NCI-H1417 treated with DMSO at 0.1 percent for 48 hours (cell line): Measurements from ENCODE around the gene CNPY3.
"Not testable (repeated sequence)": the region's sequence is repeated elsewhere in the genome, so short reads cannot be mapped to it uniquely, and the experiment has no call there.

Experiments
- DNase-seq: peaks from one replicate; lab custom pipeline; 2025; lab: John Stamatoyannopoulos, UW

The CNPY3 gene

DNA sequence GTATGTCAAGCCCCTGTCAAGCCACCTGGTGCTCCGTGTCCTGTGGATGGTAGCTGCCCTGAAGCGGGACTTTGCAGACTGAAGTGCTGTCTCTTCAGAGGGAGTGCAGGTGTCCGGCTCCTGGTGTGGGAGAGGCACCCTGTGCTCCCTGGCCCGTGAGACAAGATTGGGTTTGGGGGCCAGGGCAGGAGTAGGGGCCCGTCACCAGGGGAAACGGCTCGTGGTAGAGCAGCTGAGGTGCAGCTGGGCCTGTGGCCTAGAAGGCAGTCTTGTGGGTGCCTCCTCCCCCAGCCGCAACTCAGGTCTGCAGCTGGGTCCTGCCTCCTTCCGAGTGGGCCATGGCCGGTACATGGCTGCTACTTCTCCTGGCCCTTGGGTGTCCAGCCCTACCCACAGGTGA, 13.5 kb upstream of the CNPY3 start, which contains the start of gene PTCRA:
PTCRA (plus strand) TSS at position 322 of the 400 bp plus-strand sequence; CDS start at position 339, 17 bp downstream.
- DNase-seq, result no peak

DNA sequence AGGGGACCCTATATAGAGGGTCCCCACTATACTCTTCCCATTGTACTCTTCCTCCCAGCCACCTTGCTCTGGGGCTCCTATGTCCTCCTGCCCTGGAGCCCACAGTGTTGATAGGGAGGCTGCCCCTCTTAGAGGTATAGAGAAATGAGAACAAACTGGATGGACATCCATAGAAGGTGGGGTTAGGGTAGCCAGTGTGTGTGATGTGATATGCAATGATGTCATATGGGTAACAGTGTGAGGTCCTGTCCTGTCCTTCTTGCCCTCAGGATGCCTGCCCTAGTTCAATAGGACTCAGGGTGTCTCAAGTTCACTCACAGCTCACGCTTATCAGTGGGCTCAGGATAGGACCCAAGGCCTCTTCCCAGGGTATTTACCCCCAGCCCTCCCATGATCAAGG, 13.0 kb upstream of the CNPY3 start:
- DNase-seq, result no peak

DNA sequence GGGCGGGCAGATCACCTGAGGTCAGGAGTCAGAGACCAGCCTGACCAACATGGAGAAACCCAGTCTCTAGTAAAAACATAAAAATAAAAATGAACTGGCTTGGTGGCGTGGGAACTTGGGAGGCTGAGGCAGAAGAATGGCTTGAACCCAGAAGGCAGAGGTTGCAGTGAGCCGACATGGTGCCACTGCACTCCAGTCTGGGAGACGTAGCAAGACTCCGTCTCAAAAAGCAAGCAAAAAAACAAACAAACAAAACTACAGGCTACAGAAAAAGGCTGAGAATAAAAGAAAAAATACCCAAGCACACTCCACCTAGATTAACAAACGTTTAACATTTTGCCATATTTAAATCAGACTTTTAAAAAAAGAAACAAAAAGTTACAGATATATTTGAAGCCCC, 7.5 kb upstream of the CNPY3 start:
- no peak for DNase-seq

DNA sequence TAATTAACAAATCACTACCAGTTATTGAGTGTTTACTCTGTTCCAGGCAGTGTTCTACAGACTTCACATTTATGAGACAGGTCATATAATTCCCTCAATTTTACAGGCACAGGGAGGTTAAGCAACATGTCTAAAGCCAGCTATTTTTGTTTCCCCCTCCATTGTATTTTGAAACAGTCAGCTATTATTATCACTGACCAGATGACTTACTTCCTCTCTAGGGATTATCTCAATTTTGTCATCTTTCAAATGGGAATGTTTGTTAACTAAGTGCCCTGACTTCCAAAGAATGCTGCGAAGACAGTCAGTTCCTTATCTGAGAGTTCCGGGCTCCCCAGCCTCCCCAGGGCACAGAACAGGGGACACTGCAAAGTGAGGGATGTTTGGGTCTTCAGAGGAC, 5.6 kb upstream of the CNPY3 start:
- DNase-seq, result no peak

DNA sequence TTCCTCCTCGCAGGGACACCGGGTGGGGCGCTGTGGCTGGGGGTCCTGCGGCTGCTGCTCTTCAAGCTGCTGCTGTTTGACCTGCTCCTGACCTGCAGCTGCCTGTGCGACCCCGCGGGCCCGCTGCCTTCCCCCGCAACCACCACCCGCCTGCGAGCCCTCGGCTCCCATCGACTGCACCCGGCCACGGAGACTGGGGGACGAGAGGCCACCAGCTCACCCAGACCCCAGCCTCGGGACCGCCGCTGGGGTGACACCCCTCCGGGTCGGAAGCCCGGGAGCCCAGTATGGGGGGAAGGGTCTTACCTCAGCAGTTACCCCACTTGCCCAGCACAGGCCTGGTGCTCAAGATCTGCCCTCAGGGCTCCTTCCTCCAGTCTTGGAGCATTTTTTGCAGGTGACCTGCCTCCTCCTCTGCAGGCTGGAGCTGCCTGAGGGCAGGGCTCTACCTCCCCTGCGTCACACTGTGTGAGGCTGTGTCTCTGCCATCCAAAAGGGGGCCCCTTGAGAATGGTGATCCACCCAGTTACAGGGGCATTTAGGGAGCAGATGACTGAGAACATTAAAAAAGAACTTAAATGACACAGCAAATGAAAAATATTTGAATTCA, 3.9 kb upstream of the CNPY3 start:
- DNase-seq, result no peak

DNA sequence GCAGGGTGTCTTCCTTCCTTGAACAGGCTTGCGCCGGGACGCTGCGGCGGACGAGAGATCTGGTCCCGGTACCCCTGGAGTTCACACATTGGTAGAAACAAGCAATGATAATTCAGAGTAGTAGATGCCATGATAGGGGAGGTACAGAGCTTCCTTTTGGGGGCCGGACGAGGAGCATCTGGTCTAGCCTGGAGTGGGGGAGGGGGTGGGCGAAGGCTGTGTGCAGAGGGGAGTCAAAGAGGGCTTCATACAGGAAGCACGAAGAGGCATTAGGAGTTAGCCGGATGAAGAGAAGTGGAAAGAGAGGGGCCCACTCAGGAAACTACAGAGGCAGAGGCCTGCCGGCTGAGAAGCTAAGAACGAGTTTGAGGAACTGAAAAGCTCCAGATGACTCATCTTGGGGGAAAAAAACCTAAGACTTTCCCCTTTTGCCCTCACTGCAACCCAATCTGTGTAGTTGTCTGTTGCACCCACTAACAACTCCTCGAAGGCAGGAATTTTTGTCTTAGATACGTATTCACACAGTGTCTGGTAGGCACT, 611 bp downstream of the CNPY3 start:
- DNase-seq, result no peak

DNA sequence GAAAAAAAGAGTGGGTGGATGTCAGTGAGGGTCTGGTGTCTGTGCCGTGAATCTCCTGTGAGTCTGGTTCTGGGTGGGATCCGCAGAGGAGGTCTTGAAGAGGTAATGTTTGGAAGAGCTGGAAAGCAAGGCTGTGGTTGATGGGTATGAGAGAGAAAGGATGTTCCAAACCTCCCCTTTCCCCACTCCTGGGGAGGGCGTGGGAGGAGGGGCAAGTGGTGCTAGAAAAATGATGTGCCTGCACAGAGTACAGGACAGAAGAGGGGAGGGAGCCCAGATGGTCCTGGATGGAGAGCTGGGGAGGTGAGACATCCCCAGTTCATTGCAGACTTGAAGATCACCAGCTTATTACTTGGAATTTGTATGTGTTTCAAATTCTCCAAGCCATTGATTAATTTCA, 3.1 kb downstream of the CNPY3 start:
- DNase-seq, result no peak

DNA sequence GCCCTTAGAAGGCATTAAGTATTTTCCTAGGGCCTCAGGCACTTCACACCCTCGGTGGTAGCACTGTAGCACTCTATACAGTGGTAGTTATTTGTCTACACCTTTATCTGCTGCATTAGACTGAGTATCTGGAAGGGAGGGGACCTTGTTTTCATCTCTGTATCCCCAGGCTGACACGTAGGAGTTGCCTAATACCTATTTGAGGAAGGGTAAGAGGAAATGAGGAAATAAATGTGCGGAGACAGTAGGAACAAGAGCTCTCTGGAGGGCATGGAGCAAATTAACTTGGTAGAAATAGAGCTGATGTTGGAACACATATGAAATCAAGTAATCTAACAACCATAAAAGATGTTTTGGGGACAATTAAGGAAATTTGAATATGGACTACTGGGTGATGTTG, 3.9 kb downstream of the CNPY3 start:
- no peak for DNase-seq

DNA sequence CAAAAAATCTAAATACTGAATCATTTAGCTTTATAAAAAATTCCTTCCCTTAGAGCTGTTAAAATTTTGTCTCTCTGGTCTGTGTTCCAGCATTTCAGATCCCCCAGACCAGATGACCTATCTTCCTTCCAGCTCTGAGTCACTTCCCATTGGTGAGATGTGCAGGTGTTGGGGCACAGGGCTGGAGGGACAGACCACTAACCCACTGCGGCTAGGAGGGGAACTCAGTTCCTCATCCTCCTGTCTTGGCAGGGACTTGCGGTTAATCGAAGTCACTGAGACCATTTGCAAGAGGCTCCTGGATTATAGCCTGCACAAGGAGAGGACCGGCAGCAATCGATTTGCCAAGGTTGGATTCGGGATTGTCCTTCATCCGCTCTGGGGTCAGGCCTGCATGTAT, 6.0 kb downstream of the CNPY3 start:
- no peak for DNase-seq

DNA sequence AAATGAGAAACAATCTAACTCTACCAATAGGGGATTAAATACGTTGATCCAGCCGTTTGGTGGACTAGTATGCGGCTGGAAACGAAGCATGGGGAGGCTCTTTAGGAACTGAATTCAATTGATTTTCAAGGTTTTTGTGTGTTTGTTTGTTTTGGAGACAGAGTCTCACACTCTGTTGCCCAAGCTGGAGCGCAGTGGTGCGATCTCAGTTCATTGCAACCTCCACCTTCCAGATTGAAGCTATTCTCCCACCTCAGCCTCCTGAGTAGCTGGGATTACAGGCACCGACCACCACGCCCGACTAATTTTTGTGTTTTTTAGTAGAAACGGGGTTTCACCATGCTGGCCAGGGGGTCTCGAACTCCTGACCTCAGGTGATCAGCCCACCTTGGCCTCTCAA, 7.1 kb downstream of the CNPY3 start:
- no peak for DNase-seq

DNA sequence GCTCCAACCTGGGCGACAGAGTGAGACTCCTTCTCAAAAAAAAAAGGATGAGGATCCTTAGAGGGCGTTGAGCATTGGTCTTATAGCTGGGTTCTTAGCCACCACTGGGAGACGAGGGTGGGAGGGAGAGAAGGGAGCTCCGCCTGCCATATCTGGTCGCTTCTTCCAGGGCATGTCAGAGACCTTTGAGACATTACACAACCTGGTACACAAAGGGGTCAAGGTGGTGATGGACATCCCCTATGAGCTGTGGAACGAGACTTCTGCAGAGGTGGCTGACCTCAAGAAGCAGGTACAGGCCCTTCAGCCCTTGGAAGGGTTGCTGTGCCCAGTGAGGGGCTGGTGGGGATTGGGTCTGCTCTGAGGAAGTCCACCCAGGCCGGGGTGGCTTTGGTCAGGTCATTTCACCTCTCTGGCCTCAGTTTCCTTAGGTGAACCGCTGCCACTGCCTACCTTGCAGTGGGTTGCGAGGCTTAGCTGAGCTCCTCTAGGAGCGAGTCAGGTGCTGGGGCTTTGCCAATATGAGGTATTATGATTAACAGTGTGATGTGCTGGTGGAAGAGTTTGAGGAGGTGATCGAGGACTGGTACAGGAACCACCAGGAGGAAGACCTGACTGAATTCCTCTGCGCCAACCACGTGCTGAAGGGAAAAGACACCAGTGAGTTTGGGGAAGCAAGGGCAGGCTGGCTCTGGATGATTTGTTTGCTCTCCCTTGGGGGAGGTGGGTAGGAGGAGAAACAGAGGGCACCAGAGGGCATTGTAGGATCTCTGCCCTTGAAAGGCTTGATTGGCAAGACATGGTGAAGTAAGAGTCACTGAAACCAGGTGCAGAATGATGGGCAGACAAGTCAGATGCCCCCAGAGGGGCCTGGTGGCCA, 8.5 kb downstream of the CNPY3 start:
- DNase-seq, result no peak

DNA sequence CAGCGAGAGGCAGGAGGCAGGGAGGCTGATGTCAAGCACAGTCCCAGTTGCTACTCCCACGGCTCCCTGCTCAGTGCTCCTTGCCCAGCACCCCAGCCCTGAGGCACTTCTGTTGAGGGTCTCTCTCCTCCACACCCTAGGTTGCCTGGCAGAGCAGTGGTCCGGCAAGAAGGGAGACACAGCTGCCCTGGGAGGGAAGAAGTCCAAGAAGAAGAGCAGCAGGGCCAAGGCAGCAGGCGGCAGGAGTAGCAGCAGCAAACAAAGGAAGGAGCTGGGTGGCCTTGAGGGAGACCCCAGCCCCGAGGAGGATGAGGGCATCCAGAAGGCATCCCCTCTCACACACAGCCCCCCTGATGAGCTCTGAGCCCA, 9.1 kb downstream of the CNPY3 start:
- no peak for DNase-seq

DNA sequence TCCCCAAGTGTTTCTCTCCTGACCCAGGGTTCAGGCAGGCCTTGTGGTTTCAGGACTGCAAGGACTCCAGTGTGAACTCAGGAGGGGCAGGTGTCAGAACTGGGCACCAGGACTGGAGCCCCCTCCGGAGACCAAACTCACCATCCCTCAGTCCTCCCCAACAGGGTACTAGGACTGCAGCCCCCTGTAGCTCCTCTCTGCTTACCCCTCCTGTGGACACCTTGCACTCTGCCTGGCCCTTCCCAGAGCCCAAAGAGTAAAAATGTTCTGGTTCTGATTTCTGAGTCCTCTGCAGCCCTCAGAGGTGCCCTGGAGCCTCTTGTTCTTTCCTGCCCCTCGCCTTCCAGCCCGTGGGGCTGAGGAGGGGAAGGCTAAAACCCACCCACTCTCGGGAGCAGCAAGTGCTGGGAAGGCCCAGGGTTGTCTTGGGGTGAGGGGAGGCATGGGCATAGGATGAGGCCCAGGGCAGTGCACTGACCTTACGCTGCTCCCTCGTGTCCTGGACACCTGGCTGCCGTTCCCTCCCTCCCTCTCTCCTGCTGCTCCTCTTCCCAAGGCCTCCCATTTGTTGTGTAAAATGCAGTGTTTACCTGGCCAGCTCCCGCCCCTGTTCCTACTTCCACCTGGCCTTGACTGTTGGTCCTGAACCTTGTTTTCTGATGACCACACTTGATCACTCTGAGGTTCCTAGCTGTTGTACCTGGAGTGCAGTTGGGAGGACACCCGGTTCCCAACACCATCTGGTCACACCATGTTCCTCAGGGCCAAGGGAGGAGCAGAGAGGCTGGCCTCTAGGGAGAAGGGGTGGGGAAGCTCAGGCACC, 9.9 kb downstream of the CNPY3 start:
- DNase-seq, result no peak

DNA sequence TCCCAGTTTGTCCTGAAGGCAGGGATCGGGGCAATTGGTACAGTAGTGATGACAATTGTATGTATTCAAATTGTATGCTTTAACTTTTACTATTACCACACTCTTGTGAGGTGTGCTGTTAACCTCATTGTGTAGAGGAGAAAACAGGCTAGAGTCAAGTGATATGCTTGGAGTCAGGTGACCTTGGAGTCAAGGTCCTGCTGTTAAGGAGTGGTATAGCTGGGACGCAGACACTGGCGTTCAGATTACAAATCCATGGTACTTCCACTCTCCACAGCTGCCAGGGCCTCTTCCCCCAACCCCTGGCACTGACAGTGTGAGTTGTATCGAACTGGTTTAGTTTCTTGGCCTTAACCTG, 10.5 kb downstream of the CNPY3 start:
- no peak for DNase-seq

DNA sequence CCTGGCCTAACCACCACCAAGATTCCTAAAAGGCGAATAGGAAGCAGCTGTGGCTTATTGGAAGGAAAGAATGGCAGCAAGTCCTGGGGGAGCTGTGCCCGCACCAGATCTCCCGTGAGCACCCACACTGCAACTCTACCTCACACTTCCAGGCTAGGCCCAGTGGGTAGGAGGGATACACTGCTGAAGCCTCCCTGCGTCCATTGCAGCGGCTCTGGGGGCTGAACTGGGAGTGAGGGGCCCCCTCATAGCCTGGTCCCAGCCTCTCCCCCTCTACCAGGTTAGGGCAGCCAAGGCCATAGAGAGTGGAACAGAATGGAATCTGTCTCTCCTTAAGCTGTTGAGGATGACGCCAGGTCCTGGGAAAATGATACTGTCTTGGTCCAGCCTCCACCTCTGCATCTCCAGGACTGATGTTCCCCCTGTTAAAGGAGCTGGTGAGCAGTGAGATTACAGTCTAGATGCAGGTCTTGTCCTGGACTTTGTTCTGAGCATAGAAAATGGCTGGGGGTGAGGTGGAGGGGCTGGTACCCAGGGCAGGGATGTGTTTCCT, 11.3 kb downstream of the CNPY3 start:
- DNase-seq, result no peak

DNA sequence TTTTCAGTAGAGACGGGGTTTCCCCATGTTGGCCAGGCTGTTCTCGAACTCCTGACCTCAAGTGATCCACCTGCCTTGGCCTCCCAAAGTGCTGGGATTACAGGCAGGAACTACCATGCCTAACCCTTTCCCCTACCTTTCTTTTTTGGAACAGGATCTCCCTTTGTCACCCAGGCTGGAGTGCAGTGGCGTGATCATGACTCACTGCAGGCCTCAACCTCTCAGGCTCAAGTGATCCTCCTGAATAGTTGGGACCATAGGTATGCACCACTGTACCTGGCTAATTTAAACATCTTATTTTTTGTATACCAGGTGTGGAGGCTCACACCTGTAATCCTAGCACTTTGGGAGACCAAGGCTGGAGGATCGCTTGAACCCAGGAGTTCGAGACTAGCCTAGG, 12.1 kb downstream of the CNPY3 start:
- DNase-seq, result not testable (repeated sequence)

DNA sequence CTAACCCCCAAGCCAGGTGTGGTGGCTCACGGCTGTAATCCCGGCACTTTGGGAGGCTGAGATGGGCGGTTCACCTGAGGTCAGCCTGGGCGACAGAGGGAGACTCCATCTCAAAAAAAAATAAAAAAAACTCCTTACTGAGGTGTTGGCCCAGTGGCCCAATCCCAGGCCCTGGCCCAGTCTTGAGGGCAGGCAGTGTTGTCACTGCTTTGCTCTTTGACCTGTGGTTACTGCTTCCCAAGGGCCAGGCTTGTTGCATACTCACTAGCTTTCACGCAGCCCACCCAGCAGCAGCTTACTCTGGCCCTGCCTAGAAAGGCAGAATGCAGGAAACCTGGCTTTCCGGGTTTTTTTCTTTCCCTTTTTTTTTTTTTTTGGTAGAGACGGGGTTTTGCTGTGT, 13.2 kb downstream of the CNPY3 start:
- DNase-seq, result no peak

DNA sequence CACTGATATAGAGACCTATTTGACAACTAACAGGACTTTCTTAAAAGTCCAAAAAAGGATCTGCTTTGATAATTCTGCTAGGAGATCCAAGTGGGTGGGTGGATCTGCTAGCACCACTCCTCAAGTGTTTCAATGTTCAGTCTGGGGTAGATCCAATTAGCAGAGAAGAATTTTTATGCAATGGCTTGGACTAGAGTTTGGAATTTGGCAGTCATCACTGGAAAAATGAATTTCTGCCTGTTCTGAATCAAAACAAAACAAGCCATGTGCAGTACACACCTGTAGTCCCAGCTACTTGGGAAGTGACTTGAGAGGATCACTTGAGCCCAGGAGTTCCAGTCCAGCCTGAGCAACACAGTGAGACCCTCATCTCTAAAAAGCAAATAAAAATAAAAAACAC, 18.7 kb downstream of the CNPY3 start:
- DNase-seq, result no peak

DNA sequence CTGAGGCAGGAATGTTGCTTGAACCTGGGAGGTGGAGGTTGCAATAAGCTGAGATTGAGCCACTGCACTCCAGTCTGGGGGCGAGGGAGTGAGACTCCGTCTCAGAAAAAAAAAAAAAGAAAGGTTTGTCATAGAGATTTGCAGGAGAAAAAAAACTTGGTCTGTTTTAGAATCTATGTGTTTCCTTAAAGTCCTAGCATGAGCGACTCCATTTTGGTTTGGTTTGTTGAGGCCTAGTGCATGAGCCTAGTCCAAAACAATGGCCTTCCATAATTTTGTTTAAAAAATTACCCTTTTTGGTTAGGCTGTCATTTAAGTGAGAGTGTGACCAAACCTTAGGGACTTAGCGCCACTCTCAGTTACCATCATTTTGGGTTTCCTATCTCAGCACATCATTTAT, 23.1 kb downstream of the CNPY3 start:
- no peak for DNase-seq

DNA sequence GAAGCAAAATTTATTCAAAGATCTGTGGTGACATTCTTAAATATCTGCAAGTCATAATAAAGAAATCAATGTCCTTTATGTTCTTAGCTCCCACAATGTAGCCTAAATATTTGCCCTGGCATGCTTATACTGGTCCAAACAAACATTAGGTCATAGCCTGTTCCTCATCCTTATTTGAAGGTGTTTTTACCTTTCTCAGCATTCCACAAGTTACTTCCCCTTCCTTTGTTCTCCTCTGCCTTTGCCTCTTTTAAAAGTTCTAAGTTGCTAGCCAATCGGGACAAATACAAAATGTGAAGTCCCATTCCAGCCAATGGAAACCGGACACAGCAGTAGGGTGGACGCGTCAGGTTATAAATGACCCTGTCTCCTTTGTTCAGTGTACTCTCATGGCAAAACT, 25.1 kb downstream of the CNPY3 start:
- not testable (repeated sequence) for DNase-seq

DNA sequence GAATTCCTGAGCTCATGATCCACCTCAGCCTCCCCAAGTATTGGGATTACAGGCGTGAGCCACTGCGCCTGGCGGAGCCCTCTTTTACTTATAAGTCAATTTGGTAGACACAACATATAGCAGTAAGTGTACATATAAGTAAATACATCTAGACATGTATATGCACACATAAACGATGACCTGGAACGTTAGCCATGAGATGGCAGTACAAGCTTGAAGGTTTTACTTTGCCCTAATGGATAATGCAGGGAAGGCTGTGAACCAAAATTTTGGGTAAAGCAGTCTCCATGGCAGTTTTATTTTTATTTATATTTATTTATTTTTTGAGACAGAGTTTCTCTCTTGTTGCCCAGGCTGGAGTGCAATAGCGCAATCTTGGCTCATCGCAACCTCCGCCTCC, 28.8 kb downstream of the CNPY3 start:
- no peak for DNase-seq

DNA sequence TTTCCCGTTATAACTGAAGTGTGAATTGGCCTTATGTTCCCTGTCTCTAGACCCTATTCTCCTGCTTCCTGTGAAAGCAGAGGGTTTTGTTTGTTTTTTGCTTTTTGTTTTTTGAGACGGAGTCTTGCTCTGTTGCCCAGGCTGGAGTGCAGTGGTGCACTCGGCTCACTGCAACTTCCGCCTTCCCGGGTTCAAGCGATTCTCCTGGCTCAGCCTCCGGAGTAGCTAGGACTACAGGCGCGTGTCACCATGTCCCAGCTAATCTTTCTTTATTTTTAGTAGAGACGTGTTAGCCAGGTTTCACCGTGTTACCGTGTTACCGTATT, 30.6 kb downstream of the CNPY3 start:
- DNase-seq, result no peak
